T-helper 17 cell (primary cell): ENCODE data around the gene KCTD8. TPM values are rescaled to one million over a fixed set of nuclear protein-coding genes. Genes with fewer than 3 reads are reported as not detected.

Experiments
- ATAC-seq: fragments of 150-1000 bp; cut with Tn5 transposase; 2 replicates; pipeline ENCODE4 v1.10.0; 2021; ENCODE audit warnings: mild to moderate bottlenecking, moderate library complexity
- DNase-seq, 3 donors: peaks; one replicate each; pipeline versions ENCODE4 v3.0.0 to v3.0.0-alpha.2; 2020 to 2021
- H3K9me3 ChIP-seq: one replicate; pipeline ENCODE4 v1.7.0; 2013; ENCODE audit warnings: low read length, mild to moderate bottlenecking; ENCODE audit not compliant: control insufficient read depth, poor library complexity, severe bottlenecking
- H3K27ac Mint-ChIP-seq: one replicate; pipeline ENCODE4 v1.8.0; 2022; ENCODE audit warnings: mild to moderate bottlenecking, moderate library complexity, mixed read lengths
- H3K27me3 Mint-ChIP-seq: one replicate; pipeline ENCODE4 v1.8.0; 2022; ENCODE audit warnings: mixed read lengths
- H3K36me3 Mint-ChIP-seq: one replicate; pipeline ENCODE4 v1.8.0; 2022; ENCODE audit warnings: low read depth, mixed read lengths
- H3K4me1 Mint-ChIP-seq: one replicate; pipeline ENCODE4 v1.8.0; 2022; ENCODE audit warnings: mild to moderate bottlenecking, mixed read lengths
- H3K4me3 Mint-ChIP-seq: one replicate; pipeline ENCODE4 v1.8.0; 2022; ENCODE audit warnings: mild to moderate bottlenecking, moderate library complexity, mixed read lengths
- total RNA-seq, 4 donors: library from RNA in 2 of 4; stranded (reverse) in 2 of 4; gene quantifications; one replicate each; pipeline ENCODE4 v1.2.3 and lab custom pipeline; 2022 to 2026

KCTD8 gene
- total RNA-seq, 2 donors from 2014 or later: not detected

GRCh38 chr4:44146516-44146915 lies 302.1 kb downstream of the KCTD8 start:
- H3K27ac Mint-ChIP-seq: no peak overlapping the region
- no peaks in the 10 kb centered on the region for H3K36me3 Mint-ChIP-seq
- H3K9me3 ChIP-seq: no peaks in the 10 kb centered on the region
- no peak for ATAC-seq
- H3K27me3 Mint-ChIP-seq: no peaks in the 10 kb centered on the region
- H3K4me1 Mint-ChIP-seq: no peaks in the 10 kb centered on the region
- H3K4me3 Mint-ChIP-seq: no peak overlapping the region
- DNase-seq: no peak

GRCh38 chr4:44145868-44146267 lies 302.7 kb downstream of the KCTD8 start:
- no peaks in the 10 kb centered on the region for H3K4me1 Mint-ChIP-seq
- no peak overlapping the region for H3K27ac Mint-ChIP-seq
- H3K36me3 Mint-ChIP-seq: no peaks in the 10 kb centered on the region
- ATAC-seq: no peak
- no peak overlapping the region for H3K4me3 Mint-ChIP-seq
- no peak for DNase-seq
- H3K9me3 ChIP-seq: no peaks in the 10 kb centered on the region
- H3K27me3 Mint-ChIP-seq: no peaks in the 10 kb centered on the region

- no peaks in the 10 kb centered on the region for H3K27me3 Mint-ChIP-seq
- no peak overlapping the region for H3K27ac Mint-ChIP-seq
- DNase-seq (no peak), ATAC-seq (no peak)
- no peak overlapping the region for H3K4me3 Mint-ChIP-seq
- H3K36me3 Mint-ChIP-seq: no peaks in the 10 kb centered on the region
- H3K4me1 Mint-ChIP-seq: no peaks in the 10 kb centered on the region
- H3K9me3 ChIP-seq: no peaks in the 10 kb centered on the region
Measured at GRCh38 chr4:44132526-44132925, 316.1 kb downstream of the KCTD8 start.

Other genes starting within 250 kb of the KCTD8 start
- not detected for gene YIPF7, start 202.8 kb upstream of the KCTD8 start, total RNA-seq
- 10 to 100 TPM; 15.7 to 19.3 TPM for gene GUF1, start 229.6 kb upstream of the KCTD8 start, total RNA-seq